H1 (cell line): ENCODE results near the gene ARHGEF40. TPM values are rescaled to one million over a fixed set of nuclear protein-coding genes. Genes with fewer than 3 reads are reported as not detected.
A peak's percentile ranks its signal among the peaks of the same experiment; 100 is the strongest.

ENCODE experiments used
- BRCA1 ChIP-seq: IDR thresholded peaks from 2 replicates; pipeline ENCODE4 v1.6.1; 2012; ENCODE audit warnings: low read depth, low read length, improper control_type of control experiment
- CREB1 ChIP-seq: IDR thresholded peaks from 2 replicates; pipeline ENCODE4 v1.6.1; 2012; ENCODE audit warnings: inconsistent platforms
- CTBP2 ChIP-seq: IDR thresholded peaks from 2 replicates; pipeline ENCODE4 v1.7.0; 2011; ENCODE audit warnings: borderline replicate concordance, mild to moderate bottlenecking, moderate library complexity, mixed read lengths, low read length; ENCODE audit not compliant: insufficient read depth, insufficient read length
- CTCF ChIP-seq, 3 experiments: IDR thresholded peaks; 1 replicate in 2 of 3; 2 replicates in 1 of 3; pipeline versions ENCODE4 v1.5.1 to v1.6.1; 2011; ENCODE audit warnings: low read length in 3 of 3, mild to moderate bottlenecking in 3 of 3, inconsistent platforms in 2 of 3, low read depth in 1 of 3, moderate library complexity in 1 of 3; ENCODE audit not compliant: insufficient read depth in 1 of 3; ENCODE audit errors: control extremely low read depth in 1 of 3
- HDAC6 ChIP-seq: IDR thresholded peaks from one replicate; pipeline ENCODE4 v1.7.1; 2012; ENCODE audit warnings: low read depth, mild to moderate bottlenecking, inconsistent platforms, low read length, moderate library complexity
- JUND ChIP-seq: IDR thresholded peaks from 2 replicates; pipeline ENCODE4 v1.6.1; 2011; ENCODE audit warnings: mild to moderate bottlenecking, improper control_type of control experiment, low read length
- KDM5A ChIP-seq: fragments of 200-600 bp; IDR thresholded peaks from 2 replicates; pipeline ENCODE4 v1.7.1; 2012; ENCODE audit warnings: mild to moderate bottlenecking, low read length, inconsistent platforms, mixed read lengths
- MAFK ChIP-seq: IDR thresholded peaks from 2 replicates; pipeline ENCODE4 v1.6.1; 2012; ENCODE audit warnings: low read depth, mild to moderate bottlenecking, improper control_type of control experiment, low read length
- NANOG ChIP-seq: IDR thresholded peaks from 2 replicates; pipeline ENCODE4 v1.6.1; 2011; ENCODE audit warnings: low read length, low read depth, mild to moderate bottlenecking, inconsistent platforms; ENCODE audit not compliant: insufficient read depth, poor library complexity, severe bottlenecking
- PHF8 ChIP-seq: fragments of 200-600 bp; sonication (generic); conservative IDR thresholded peaks from 2 replicates; pipeline ENCODE4 v1.7.1; 2012; ENCODE audit warnings: low read depth, mild to moderate bottlenecking, inconsistent platforms, low read length, moderate library complexity
- POU5F1 ChIP-seq: IDR thresholded peaks from 2 replicates; pipeline ENCODE4 v1.6.1; 2011; ENCODE audit warnings: low read depth, mild to moderate bottlenecking, low read length, moderate library complexity
- RBBP5 ChIP-seq: IDR thresholded peaks from 2 replicates; pipeline ENCODE4 v1.7.1; 2012; ENCODE audit warnings: low read depth, mild to moderate bottlenecking, inconsistent platforms, low read length, moderate library complexity, borderline replicate concordance
- RNF2 ChIP-seq: fragments of 200-900, 300-1000 bp; sonication (generic); IDR thresholded peaks from 2 replicates; pipeline ENCODE4 v1.7.1; 2016; ENCODE audit warnings: borderline replicate concordance, low read depth, mild to moderate bottlenecking, antibody characterized with exemption, low read length; ENCODE audit not compliant: poor library complexity, severe bottlenecking; ENCODE audit errors: missing control alignments
- SIRT6 ChIP-seq: IDR thresholded peaks from one replicate; pipeline ENCODE4 v1.7.1; 2012; ENCODE audit warnings: low read length, inconsistent platforms
- TAF7 ChIP-seq: optimal IDR thresholded peaks from 2 replicates; pipeline ENCODE3; 2011; ENCODE audit warnings: low read depth, mild to moderate bottlenecking, inconsistent platforms, low read length, moderate library complexity, borderline replicate concordance
- TCF12 ChIP-seq: IDR thresholded peaks from 2 replicates; pipeline ENCODE4 v1.6.1; 2011; ENCODE audit warnings: low read depth, mild to moderate bottlenecking, low read length
- TEAD4 ChIP-seq: IDR thresholded peaks from 2 replicates; pipeline ENCODE4 v1.6.1; 2012; ENCODE audit warnings: low read depth, low read length, inconsistent platforms, mixed read lengths
- polyA plus RNA-seq, 7 experiments: library from polyadenylated mRNA; depleted of rRNA in 3 of 7; stranded (reverse) in 5 of 7; unstranded in 2 of 7; fragments of >200 nt in 5 of 7; fragments of 200-250 nt in 2 of 7; gene quantifications; 1 replicate in 5 of 7; 2 replicates in 1 of 7; 4 replicates in 1 of 7; pipeline versions ENCODE4 v1.2.1 to v1.2.3, GENCODE V29; 2011 to 2013; ENCODE audit warnings: missing spikeins in 2 of 7, mixed read lengths in 2 of 7
- total RNA-seq: library from RNA; stranded (reverse); fragmentation: NEBNext Ultra II Directional; extraction: Animal tissue kit (Norgen Biotek cat#: 25700); gene quantifications from 2 replicates; pipeline ENCODE4 v1.2.1, GENCODE V29; 2021

The ARHGEF40 gene
- total and polyA plus RNA-seq, 2 of the 8 experiments (the other 6 are each of a cell fraction or from before 2014, with no cell fraction given): 53.1 to 101 TPM

GRCh38 chr14:21070610-21071224 lies 613 bp downstream of the ARHGEF40 start (continued):
- TF ChIP-seq CTBP2 (peak; percentile 56), PHF8 (no peak), RNF2 (no peak), MAFK (no peak), JUND (no peak), HDAC6 (no peak), NANOG (no peak), CREB1 (no peak), TCF12 (no peak), KDM5A (no peak), TAF7 (no peak), SIRT6 (no peak), POU5F1 (no peak), CTCF (IDR thresholded peaks at IDR 0.05; ENCODE audit: control extremely low read depth in 1 of 3, insufficient read depth in 1 of 3, low read depth in 1 of 3, low read length in 3 of 3) (peak in 1 of 3 experiments; percentile 13; a peak in 1 of 4 replicates), BRCA1 (no peak), RBBP5 (no peak), TEAD4 (no peak)
- TF ChIP-seq, all 59 proteins: peak for 8
